Liver (tissue), 3 donors: ENCODE data around the gene IRX6.

Source experiments
- HNF4G ChIP-seq: IDR thresholded peaks from 2 replicates; pipeline ENCODE4 v1.6.1; 2016; ENCODE audit warnings: antibody characterized with exemption
- JUND ChIP-seq, 2 donors: IDR thresholded peaks; 2 replicates each; pipeline ENCODE4 v1.6.1; 2016; ENCODE audit warnings: antibody characterized with exemption in 2 of 2
- MAX ChIP-seq: IDR thresholded peaks from 2 replicates; pipeline ENCODE4 v1.6.1; 2016; ENCODE audit warnings: antibody characterized with exemption
- NR2F2 ChIP-seq: IDR thresholded peaks from 2 replicates; pipeline ENCODE4 v1.6.1; 2016; ENCODE audit warnings: antibody characterized with exemption
- RAD21 ChIP-seq, 2 donors: IDR thresholded peaks; 2 replicates each; pipeline ENCODE4 v1.6.1; 2016; ENCODE audit warnings: antibody characterized with exemption in 2 of 2, mild to moderate bottlenecking in 2 of 2
- RXRA ChIP-seq, 2 donors: IDR thresholded peaks; 2 replicates each; pipeline ENCODE4 v1.6.1; 2017 to 2018; ENCODE audit warnings: antibody characterized with exemption in 2 of 2, mild to moderate bottlenecking in 1 of 2
- SP1 ChIP-seq: IDR thresholded peaks from 2 replicates; pipeline ENCODE4 v1.6.1; 2018; ENCODE audit warnings: antibody characterized with exemption, mild to moderate bottlenecking
- TAF1 ChIP-seq: conservative IDR thresholded peaks from 2 replicates; pipeline ENCODE4 v1.6.1; 2016; ENCODE audit warnings: antibody characterized with exemption, mild to moderate bottlenecking
- ZBTB33 ChIP-seq: IDR thresholded peaks from 2 replicates; pipeline ENCODE4 v1.6.1; 2016; ENCODE audit warnings: antibody characterized with exemption
- TF ChIP-seq, protein P1 (sequence below): fragments of 150-350 bp; IDR thresholded peaks from 2 replicates; pipeline ENCODE4 v1.5.1; 2017; ENCODE audit warnings: improper control_type of control experiment, low read depth, low read length; ENCODE audit not compliant: missing input control
- TF ChIP-seq, protein P2 (sequence below): IDR thresholded peaks from 2 replicates; pipeline ENCODE4 v1.6.1; 2016; ENCODE audit warnings: antibody characterized with exemption, mild to moderate bottlenecking
- TF ChIP-seq, protein P3 (sequence below): IDR thresholded peaks from 2 replicates; pipeline ENCODE4 v1.6.1; 2016; ENCODE audit warnings: antibody characterized with exemption
- donor health status: healthy.
- donor health status: healthy.

- TF ChIP-seq, protein P1, sequence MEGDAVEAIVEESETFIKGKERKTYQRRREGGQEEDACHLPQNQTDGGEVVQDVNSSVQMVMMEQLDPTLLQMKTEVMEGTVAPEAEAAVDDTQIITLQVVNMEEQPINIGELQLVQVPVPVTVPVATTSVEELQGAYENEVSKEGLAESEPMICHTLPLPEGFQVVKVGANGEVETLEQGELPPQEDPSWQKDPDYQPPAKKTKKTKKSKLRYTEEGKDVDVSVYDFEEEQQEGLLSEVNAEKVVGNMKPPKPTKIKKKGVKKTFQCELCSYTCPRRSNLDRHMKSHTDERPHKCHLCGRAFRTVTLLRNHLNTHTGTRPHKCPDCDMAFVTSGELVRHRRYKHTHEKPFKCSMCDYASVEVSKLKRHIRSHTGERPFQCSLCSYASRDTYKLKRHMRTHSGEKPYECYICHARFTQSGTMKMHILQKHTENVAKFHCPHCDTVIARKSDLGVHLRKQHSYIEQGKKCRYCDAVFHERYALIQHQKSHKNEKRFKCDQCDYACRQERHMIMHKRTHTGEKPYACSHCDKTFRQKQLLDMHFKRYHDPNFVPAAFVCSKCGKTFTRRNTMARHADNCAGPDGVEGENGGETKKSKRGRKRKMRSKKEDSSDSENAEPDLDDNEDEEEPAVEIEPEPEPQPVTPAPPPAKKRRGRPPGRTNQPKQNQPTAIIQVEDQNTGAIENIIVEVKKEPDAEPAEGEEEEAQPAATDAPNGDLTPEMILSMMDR, result no peak
- TF ChIP-seq, protein P2, sequence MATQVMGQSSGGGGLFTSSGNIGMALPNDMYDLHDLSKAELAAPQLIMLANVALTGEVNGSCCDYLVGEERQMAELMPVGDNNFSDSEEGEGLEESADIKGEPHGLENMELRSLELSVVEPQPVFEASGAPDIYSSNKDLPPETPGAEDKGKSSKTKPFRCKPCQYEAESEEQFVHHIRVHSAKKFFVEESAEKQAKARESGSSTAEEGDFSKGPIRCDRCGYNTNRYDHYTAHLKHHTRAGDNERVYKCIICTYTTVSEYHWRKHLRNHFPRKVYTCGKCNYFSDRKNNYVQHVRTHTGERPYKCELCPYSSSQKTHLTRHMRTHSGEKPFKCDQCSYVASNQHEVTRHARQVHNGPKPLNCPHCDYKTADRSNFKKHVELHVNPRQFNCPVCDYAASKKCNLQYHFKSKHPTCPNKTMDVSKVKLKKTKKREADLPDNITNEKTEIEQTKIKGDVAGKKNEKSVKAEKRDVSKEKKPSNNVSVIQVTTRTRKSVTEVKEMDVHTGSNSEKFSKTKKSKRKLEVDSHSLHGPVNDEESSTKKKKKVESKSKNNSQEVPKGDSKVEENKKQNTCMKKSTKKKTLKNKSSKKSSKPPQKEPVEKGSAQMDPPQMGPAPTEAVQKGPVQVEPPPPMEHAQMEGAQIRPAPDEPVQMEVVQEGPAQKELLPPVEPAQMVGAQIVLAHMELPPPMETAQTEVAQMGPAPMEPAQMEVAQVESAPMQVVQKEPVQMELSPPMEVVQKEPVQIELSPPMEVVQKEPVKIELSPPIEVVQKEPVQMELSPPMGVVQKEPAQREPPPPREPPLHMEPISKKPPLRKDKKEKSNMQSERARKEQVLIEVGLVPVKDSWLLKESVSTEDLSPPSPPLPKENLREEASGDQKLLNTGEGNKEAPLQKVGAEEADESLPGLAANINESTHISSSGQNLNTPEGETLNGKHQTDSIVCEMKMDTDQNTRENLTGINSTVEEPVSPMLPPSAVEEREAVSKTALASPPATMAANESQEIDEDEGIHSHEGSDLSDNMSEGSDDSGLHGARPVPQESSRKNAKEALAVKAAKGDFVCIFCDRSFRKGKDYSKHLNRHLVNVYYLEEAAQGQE, result no peak
- TF ChIP-seq RAD21 (IDR thresholded peaks at IDR 0.05) (no peak), JUND (IDR thresholded peaks at IDR 0.05) (no peak), TAF1 (no peak), SP1 (no peak), ZBTB33 (no peak), HNF4G (no peak), MAX (no peak), RXRA (IDR thresholded peaks at IDR 0.05) (no peak), NR2F2 (no peak)
- TF ChIP-seq, protein P3, sequence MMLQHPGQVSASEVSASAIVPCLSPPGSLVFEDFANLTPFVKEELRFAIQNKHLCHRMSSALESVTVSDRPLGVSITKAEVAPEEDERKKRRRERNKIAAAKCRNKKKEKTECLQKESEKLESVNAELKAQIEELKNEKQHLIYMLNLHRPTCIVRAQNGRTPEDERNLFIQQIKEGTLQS, result no peak
These were observed 33.2 kb downstream of the IRX6 start for GRCh38 chr16:55357241-55357640.
